HUDEP-2 (cell line): ENCODE measurements around the gene COL6A1.

Experiments used
- DNase-seq, 76 experiments: peaks; one replicate each; lab custom pipeline; 2025; ENCODE audit not compliant: unreplicated experiment in 76 of 76; lab: John Stamatoyannopoulos, UW

Gene COL6A1

DNA sequence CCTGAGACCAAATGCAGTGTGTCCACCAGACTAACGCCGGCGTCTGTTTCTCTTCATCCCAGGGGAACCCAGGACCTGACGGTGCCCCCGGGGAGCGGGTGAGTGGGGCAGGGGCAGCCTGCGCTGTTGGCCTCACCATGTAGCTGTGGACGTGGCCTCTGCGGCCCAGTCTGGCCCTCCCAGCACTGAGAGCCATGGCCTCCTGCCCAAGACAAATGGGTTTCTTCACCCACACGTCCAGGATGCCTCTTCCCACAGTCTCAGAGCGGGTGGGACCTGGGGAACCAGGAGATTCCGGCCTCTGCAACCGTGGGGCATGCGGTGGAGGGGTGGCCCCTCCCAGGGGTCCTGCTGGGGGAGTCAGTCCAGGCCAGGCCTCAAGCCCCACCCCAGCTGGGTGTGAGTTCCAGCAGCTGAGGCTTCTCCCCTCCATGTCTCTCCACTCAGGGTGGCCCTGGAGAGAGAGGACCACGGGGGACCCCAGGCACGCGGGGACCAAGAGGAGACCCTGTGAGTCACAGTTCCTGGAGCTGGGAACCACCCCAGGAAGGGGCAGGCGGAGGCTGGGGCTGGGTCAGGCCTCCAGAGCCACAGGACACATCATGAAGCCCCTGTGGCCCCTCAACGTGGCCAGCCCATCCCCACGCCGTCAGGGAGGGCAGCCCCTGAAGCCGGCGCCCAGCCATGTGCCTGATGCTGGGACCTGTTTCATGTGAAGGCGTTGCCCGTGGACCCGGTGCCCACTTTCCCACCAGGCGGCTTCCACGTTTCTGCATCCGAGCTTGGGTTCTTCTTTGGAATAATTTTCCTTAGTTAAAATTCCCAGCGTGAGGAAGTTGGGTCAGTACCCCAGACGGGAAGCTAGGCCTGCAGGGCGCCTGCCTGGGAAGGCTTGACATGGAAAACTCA lies 11.0 kb downstream of the COL6A1 start:
- DNase-seq, result no peak

DNA sequence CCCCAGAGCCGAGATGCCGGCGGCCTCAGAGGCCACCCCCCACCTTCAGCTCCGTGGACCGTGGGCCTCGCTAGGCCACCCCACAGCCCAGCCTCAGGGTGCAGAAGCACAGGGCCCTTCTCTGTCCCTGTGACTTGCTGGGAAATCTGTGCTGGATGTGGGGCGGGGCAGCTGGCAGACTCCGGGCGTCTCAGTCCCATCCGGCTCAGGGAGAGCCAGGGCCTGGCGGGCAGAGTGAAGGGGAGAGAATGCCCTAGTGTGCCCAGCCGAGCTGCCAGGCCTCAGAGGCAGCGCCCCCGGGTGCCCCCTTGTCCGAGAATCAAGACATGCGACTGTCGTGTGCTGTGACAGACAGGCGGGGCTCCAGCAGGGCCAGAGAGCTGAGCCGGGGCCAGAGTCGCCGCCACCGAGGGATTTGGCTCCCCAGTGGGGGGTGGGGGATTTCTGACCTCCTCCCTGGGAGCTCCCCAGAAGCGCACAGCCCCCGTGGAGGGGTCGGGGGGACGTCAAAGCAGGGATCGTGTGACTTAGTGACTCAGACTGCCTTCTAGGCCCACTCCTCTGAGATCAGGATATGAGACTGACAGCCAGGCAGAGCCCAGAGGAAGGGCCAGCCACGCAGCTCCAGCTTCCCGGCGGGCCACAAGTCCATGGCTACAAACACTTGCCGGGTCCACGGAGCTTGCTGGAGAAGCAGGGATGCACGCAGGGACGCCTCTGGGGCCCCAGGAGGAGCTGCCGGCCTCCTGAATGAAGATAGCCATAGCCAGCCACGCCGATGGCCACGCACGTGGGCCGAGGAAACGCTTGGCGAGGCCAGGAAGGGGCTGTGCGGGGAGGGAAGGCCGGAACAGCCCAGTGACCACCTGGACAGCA lies 11.9 kb downstream of the COL6A1 start:
- DNase-seq, result no peak

DNA sequence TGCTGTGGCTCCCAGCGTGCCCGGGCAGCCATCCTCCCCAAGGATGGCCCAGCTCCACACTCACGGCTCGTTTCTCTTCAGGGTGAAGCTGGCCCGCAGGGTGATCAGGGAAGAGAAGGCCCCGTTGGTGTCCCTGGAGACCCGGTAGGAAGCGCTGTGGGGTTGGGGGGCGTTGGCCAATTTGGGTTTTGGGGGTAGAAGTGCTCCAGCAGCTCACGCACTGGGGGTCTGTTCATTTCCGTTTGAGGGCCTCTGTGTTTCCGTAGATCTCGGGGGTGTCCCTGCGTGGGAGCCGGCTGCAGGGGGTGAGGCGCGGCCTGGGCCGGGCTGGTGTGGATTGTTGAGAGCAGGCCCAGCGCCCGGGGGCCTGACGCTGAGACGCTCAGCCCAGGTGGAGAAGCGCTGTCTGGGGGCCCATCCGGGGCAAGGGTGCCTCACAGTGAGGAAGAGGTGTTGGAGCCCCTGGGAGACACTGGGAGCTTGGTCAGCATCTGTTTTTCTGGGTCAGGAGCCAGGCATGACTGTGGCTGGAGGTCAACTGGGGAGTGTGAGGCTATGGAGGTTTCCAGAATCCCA lies 12.6 kb downstream of the COL6A1 start:
- no peak for DNase-seq

DNA sequence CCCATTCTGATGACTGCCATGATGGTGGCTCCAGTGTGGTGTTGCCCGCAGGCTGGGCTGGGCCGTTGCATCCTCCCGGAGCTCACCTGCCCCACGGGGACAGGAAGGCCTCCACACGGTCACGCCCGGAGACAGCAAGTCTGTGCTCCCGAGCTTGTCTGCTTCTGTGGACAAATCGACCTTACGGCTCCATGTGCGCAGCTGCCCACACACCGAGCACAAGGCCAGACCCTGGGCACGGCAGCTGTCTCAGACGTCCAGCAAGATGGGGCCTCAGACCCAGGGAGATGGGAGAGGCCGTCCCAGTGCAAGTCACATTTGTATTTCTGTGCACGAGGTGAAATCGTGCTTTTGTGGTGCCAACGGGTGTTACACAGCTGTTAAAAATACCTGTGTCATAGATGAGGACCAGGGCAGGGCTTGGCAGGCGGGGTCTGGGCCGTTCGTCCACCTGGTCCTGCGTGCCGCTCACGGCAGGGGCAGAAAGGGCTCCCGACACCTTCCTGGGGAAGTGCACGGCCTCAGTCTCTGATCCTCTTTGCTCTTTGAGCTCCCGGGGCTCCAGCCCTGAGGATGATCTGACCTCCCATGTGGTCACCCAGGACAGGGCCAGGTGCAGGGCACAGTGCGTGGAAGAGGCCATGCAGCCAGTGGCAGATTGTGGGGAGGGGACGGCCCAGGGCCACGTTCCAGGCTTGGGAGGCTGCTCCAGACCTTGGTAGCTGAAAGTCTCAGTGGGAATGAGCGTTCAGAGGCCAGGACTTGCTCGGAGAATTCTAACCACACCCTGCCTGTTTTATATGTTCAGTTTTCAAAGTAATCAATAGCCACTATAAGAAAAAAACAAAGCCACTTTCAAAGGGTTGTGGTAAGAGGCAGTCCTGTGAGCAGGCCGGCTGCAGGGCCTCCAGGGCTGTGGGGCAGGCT lies 13.5 kb downstream of the COL6A1 start:
- DNase-seq, result no peak

DNA sequence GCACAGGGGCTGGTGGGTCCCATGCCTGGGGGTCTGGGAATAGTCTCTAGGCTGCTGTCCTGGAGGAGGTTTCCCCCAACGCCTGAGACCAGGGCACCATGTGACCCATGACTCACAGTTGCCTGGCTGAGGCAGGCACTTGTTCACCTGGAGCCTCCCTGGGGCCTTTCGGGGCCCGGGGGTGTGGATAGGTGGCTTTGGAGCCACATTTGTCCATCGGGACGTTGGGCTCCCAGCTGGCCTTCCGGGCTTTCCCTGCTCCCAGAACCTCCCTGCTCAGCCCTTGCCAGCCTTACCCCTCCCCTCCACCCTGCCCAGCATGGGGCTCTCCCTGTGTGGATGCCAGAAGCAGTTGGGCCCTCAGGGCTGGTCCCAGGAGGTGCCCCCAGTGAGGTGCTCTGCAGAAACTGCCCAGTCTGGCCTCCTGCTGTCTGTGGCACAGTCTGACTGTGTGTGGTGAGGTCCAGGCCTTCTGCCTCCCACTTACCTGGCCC lies 14.2 kb downstream of the COL6A1 start:
- DNase-seq, result no peak

DNA sequence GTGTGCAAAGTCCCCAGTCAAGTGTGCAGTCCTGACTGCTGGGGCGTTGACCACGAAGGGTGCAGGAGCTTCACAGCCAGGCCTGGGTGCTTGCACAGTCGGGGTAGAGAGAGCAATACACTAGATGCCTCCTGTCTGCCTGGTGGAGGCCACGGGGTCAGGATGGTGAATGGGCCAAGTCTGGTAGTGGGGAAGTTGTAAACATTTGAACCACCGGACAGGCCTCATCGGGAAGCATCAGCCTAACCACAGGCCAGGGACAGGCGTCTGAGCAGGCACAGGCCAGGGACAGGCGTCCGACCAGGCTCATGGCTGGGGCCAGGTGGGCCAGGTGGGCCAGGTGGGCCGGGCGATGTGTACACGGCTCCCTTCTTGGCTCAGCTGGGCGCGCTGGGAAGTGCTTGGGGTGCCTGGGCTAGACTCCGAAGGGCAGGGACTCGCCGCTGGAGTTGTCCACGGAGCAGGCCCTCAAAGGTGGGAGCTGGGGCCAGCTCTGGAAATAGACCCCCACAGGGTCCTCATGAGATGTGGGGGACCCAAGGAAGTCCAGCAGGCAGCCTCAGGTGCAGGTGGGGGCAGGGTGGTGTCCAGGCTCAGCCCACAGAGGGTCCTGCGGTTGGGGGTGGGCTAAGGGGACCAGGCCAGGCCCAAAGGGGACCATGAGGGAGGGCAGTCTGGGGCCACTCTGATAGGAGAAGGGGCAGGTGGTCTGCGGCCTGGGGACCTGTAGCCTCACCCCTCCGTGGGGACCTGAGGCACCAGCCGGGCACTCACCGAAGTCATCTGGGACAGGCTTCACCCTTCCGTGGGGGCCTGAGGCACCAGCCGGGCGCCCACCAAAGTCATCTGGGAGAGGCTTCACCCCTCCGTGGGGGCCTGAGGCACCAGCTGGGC lies 15.0 kb downstream of the COL6A1 start:
- DNase-seq, result no peak

DNA sequence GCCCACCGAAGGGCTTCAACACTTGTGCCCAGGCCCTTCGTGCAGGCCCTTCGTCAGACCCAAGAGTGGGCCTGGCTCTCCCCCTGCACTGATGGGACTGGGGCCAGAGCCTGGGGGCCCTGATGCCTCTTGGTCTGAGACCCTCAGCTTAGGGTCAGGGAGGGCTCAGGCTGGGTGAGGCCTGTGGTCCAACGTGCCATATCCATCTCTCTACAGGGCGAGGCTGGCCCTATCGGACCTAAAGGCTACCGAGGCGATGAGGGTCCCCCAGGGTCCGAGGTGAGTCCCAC lies 15.6 kb downstream of the COL6A1 start:
- no peak for DNase-seq

DNA sequence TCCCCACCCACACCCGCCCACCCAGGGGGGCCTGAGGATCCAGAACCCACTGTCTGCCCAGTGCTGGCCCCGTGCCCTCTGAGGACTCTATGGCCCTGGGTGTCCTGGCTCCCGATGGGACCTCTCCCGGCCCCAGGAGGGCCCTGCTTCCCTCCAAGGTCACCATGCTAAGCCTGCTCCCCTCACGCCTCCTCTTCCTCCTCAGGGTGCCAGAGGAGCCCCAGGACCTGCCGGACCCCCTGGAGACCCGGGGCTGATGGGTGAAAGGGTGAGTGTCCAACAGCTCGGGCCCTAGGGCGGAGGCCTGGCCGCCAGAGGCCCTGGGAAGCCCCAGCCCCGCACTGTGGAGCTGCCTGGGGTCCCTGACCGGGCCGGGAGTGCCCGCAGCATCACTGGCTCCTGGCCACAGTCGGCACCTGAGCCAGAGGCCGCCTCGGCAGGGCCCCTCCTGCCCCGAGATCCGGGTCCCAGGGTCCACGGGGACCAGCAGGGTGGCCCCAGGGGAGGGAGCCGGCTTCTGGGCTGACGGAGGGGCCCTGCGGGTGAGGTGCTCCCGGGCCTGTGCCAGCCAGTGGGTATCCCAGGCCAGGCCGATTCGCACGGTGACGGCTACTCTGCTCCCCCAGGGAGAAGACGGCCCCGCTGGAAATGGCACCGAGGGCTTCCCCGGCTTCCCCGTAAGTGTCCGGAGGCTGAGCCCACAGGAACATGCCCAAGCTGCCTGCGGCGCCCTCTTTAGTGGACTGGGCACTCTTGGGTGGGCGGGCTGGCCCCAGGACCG lies 16.1 kb downstream of the COL6A1 start:
- no peak for DNase-seq

DNA sequence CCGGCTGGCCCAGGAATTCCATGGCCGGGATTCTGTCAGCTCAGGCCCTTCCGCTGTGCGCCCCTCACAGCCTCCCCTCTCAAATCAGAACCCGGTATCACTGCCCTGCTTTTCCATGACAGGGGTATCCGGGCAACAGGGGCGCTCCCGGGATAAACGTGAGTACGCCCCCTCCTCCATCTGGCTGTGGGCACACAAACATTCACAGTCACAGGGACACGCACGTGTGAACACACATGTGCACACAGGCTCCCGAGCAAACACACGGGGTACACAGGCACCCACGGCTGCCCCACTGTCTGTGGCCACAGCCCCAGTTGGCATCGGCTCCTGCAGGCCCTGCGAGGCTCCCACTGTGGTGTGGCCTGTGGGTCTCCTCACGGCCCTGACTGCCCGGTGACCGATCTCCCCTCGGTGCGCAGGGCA lies 16.7 kb downstream of the COL6A1 start:
- DNase-seq, result no peak

DNA sequence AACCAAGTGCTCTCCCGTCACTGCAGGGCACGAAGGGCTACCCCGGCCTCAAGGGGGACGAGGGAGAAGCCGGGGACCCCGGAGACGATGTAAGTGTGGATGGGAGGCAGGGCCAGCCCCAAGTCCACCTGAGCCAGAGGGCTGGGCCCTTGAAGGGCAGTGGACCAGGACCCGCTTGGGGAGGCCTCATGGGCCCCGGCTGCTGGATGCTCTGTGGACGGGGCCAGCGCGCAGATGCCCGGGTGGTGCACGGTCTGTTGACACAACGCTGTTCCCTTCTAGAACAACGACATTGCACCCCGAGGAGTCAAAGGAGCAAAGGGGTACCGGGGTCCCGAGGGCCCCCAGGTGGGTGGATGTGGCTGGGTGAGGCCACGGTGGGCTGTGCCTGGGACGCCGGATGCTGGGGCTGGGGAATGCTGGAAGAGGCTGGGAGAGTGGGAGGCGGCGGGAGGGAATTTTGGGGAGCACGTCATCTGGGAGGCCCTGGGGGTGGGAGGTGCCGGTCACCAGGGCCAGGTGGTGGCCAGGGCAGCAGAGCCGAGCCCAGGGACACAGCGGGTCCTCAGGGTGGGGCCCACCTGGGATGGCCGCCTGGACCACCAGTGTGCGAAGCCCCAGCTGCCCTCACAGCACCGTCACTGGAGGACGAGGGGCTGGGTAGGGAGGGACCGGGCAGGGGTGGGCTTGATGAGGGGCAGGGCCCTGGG lies 17.5 kb downstream of the COL6A1 start:
- no peak for DNase-seq

DNA sequence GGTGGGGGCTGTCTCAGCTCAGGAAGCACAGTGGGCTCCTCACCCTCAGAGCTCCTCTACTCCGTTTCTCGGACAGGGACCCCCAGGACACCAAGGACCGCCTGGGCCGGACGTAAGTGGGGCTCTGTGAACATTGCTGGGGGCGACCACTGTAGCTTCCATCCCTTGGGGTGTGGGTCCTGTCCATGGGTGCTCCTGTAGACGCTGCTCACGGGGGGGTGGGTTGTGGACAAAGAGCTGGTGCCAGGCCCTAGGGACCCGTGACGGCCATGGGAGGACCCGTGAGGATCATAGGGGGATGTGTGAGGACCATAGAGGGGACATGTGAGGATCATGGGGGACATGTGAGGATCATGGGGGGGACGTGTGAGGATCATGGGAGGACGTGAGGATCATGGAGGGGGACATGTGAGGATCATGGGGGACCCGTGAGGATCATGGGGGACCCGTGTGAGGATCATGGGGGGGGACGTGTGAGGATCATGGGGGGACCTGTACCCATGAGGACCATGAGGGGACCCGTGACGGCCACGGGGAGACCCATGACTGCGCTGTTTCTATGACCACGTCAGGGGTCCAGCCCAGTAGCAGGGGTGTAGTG lies 18.1 kb downstream of the COL6A1 start:
- DNase-seq, result no peak

DNA sequence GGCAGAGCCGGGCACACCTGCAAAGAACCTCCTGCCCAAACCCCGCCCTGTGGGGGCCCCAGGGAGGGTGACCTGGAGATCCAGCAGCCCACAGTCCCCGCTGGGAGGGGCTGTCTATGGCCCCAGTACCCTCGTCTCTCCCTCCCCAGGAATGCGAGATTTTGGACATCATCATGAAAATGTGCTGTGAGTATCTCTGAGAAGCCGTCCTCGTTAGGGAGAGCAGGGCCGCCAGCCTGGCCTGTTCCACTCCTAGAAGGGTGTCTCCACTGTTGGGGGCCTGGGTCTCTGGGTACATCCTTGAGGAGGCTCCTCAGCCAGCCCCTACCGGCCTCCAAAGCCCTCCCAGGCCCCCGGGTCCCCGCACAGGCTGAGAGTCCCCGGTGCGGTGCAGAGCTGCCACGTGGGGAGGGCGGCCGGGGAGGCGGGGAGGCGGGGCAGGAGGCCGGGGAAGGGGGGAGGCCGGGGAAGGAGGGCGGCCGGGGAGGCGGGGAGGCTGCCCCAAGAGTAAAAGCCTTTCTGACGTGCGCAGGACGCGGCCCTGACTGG lies 18.7 kb downstream of the COL6A1 start:
- DNase-seq, result no peak

DNA sequence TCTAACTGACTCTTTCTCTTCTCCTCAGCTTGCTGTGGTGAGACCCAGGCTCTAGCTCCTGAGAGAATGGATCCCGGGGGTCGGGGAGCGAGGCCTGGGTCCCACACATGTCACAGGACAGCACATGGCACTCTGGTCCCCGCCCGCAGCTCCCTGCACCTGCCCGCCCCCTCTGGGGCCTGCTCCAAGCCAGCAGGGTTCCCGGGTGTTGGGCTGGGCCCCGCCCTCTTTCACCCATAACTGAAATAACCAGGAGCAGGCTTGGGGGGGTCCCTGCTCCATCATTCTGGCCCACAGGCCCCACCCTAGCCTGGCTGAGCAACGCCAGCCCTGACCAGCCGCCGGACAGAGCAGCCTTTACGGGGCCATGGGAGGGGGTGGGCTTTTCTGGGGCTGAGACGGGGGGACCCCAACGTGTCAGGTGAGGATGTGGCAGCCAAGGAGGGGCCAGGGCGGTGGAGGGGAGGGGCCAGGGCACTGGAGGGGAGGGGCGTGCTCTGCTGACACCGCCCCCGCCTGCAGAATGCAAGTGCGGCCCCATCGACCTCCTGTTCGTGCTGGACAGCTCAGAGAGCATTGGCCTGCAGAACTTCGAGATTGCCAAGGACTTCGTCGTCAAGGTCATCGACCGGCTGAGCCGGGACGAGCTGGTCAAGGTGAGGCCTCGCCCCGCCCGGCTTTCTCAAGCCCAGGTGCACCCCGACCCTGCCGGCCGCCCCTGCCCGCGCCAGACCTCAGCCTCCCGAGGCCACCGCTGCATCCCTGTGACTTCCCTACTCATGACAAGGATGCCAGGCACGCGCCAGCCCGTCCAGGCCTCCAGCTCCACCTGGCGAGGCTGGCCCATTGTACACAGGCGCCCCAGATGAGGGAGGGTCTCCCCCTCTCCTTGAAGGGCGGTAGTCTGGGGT lies 19.4 kb downstream of the COL6A1 start:
- no peak for DNase-seq

DNA sequence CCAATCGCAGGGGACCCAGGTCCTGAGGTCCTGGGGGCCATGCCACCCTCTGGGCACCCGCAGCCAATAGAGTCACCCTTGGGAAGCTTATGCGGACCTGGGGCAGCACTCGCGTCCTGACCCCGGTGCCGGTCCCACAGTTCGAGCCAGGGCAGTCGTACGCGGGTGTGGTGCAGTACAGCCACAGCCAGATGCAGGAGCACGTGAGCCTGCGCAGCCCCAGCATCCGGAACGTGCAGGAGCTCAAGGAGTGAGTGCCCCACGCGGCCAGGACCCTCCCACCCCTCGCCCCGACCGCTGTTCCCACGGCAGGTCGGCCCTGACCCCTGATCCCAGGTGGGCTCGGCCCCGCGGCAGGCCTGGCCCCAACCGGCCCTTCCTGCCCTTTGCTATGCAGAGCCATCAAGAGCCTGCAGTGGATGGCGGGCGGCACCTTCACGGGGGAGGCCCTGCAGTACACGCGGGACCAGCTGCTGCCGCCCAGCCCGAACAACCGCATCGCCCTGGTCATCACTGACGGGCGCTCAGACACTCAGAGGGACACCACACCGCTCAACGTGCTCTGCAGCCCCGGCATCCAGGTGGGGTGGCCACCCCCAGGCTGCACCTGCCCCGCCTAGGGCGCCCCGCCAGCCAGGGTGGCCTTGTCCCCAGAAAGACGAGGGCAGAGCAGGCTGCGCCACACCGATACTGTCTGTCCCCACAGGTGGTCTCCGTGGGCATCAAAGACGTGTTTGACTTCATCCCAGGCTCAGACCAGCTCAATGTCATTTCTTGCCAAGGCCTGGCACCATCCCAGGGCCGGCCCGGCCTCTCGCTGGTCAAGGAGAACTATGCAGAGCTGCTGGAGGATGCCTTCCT lies 20.5 kb downstream of the COL6A1 start:
- DNase-seq, result no peak

DNA sequence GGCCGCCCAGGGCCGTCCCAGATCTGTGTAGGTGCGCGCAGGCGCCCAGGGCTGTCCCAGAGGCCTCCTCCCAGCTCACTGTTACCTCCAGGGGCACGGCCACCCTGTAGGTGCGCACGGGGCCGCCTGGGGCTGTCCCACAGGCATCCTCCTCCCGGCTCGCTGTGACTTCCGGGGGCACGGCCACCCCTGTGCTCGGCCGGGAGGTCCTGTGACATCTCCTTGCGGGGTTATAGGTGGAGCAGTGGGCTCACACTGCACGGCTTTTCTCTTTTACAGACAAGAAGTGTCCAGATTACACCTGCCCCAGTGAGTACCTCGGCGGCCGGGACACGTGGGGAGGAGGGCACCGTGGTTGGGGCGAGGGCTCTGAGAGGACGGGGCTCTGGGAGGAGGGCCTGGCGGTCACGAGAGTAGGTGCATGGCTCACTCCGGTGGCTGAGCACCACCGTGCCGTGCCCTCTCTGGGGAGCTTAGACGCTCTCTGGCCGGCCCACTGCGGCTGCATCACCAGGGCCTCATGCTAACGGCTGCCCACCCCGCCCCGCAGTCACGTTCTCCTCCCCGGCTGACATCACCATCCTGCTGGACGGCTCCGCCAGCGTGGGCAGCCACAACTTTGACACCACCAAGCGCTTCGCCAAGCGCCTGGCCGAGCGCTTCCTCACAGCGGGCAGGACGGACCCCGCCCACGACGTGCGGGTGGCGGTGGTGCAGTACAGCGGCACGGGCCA lies 21.4 kb downstream of the COL6A1 start:
- DNase-seq, result no peak
